Astrocyte (in vitro differentiated cells and primary cell): ENCODE results near the gene PRG2. TPM values are rescaled to one million over a fixed set of nuclear protein-coding genes. Genes with fewer than 3 reads are reported as not detected.

Source experiments
- DNase-seq: peaks from one replicate; pipeline ENCODE4 v3.0.0-alpha.2; 2010; ENCODE audit warnings: low read depth
- FAIRE-seq: peaks from 2 replicates; lab custom pipeline; 2011; peaks lifted over from hg19 to GRCh38; lab: Jason Lieb, UNC
- H2AFZ ChIP-seq: 2 replicates; pipeline ENCODE4 v1.6.0; 2012; ENCODE audit warnings: low read depth, low read length, inconsistent platforms
- H3K27ac ChIP-seq: 2 replicates; pipeline ENCODE4 v1.5.1; 2011; ENCODE audit warnings: low read depth, low read length, inconsistent platforms
- H3K27me3 ChIP-seq: 2 replicates; pipeline ENCODE4 v1.6.0; 2011; ENCODE audit warnings: low read length, inconsistent platforms; ENCODE audit not compliant: insufficient read depth
- H3K36me3 ChIP-seq: 2 replicates; pipeline ENCODE4 v1.5.1; 2011; ENCODE audit warnings: low read length, inconsistent platforms; ENCODE audit not compliant: insufficient read depth
- H3K4me1 ChIP-seq: 2 replicates; pipeline ENCODE4 v1.5.1; 2011; ENCODE audit warnings: low read length, inconsistent platforms; ENCODE audit not compliant: insufficient read depth
- H3K4me2 ChIP-seq: 2 replicates; pipeline ENCODE4 v1.6.0; 2012; ENCODE audit warnings: low read length, inconsistent platforms
- H3K4me3 ChIP-seq: 2 replicates; pipeline ENCODE4 v1.5.1; 2011; ENCODE audit warnings: low read depth, mild to moderate bottlenecking, low read length, inconsistent platforms; ENCODE audit not compliant: insufficient read depth
- H3K79me2 ChIP-seq: 2 replicates; pipeline ENCODE4 v1.6.0; 2012; ENCODE audit warnings: mild to moderate bottlenecking, low read length, inconsistent platforms; ENCODE audit not compliant: insufficient read depth
- H3K9ac ChIP-seq: 2 replicates; pipeline ENCODE4 v1.6.0; 2012; ENCODE audit warnings: mild to moderate bottlenecking, low read length, inconsistent platforms
- H3K9me3 ChIP-seq: 2 replicates; pipeline ENCODE4 v1.5.1; 2012; ENCODE audit warnings: low read depth, mild to moderate bottlenecking, low read length, inconsistent platforms; ENCODE audit not compliant: insufficient read depth
- H4K20me1 ChIP-seq: 2 replicates; pipeline ENCODE4 v1.6.0; 2012; ENCODE audit warnings: low read length, inconsistent platforms; ENCODE audit not compliant: insufficient read depth
- H3K27ac Mint-ChIP-seq: one replicate; pipeline ENCODE4 v1.8.0; 2021; ENCODE audit warnings: mild to moderate bottlenecking, mixed read lengths; ENCODE audit not compliant: unreplicated experiment
- H3K27me3 Mint-ChIP-seq: one replicate; pipeline ENCODE4 v1.8.0; 2021; ENCODE audit warnings: low read depth, mixed read lengths; ENCODE audit not compliant: unreplicated experiment
- H3K36me3 Mint-ChIP-seq: one replicate; pipeline ENCODE4 v1.8.0; 2021; ENCODE audit warnings: low read depth, mixed read lengths; ENCODE audit not compliant: unreplicated experiment
- H3K4me1 Mint-ChIP-seq: one replicate; pipeline ENCODE4 v1.8.0; 2021; ENCODE audit warnings: low read depth, mixed read lengths; ENCODE audit not compliant: unreplicated experiment
- H3K4me3 Mint-ChIP-seq: one replicate; pipeline ENCODE4 v1.8.0; 2021; ENCODE audit warnings: mild to moderate bottlenecking, moderate library complexity, mixed read lengths; ENCODE audit not compliant: unreplicated experiment
- H3K9me3 Mint-ChIP-seq: one replicate; pipeline ENCODE4 v1.8.0; 2021; ENCODE audit warnings: mild to moderate bottlenecking, mixed read lengths; ENCODE audit not compliant: unreplicated experiment
- CTCF ChIP-seq: IDR thresholded peaks from 2 replicates; pipeline ENCODE4 v1.5.1; 2011; ENCODE audit warnings: low read depth, mild to moderate bottlenecking, inconsistent platforms, low read length, moderate library complexity; ENCODE audit not compliant: insufficient read depth
- EZH2 ChIP-seq: IDR thresholded peaks from 2 replicates; pipeline ENCODE4 v1.6.1; 2012; ENCODE audit warnings: mild to moderate bottlenecking, low read length, inconsistent platforms; ENCODE audit not compliant: insufficient read depth
- total RNA-seq: library from RNA; stranded (reverse); gene quantifications from 2 replicates; pipeline ENCODE4 v1.2.1, GENCODE V29; 2021

PRG2 gene
- total RNA-seq, 1 donor from 2014 or later: not detected

- Histone ChIP-seq H3K27me3 (no peaks in the 10 kb centered on the region), H3K27ac (no peak overlapping the region), H3K36me3 (peaks cover 2% of the 10 kb centered on the region), H3K9me3 (no peaks in the 10 kb centered on the region), H3K4me2 (no peak overlapping the region), H3K4me3 (no peak overlapping the region), H3K4me1 (peaks cover 36% of the 10 kb centered on the region), H3K9ac (no peak overlapping the region), H3K79me2 (peaks cover 4% of the 10 kb centered on the region), H4K20me1 (no peaks in the 10 kb centered on the region), H2AFZ (no peak overlapping the region)
- no peaks in the 10 kb centered on the region for H3K27me3 Mint-ChIP-seq
- no peak for DNase-seq
- H3K36me3 Mint-ChIP-seq: peaks cover 11% of the 10 kb centered on the region
- no peak overlapping the region for H3K27ac Mint-ChIP-seq
- TF ChIP-seq EZH2 (no peak), CTCF (no peak)
- H3K4me3 Mint-ChIP-seq: no peak overlapping the region
- H3K4me1 Mint-ChIP-seq: peaks cover 21% of the 10 kb centered on the region
- no peak for FAIRE-seq
- H3K9me3 Mint-ChIP-seq: no peaks in the 10 kb centered on the region
Measured at GRCh38 chr11:57422669-57423068, 32.2 kb upstream of the PRG2 start.

- Mint-ChIP-seq H3K4me1 (peaks cover 14% of the 10 kb centered on the region), H3K27ac (no peak overlapping the region), H3K27me3 (no peaks in the 10 kb centered on the region), H3K36me3 (peaks cover 18% of the 10 kb centered on the region), H3K4me3 (no peak overlapping the region), H3K9me3 (no peaks in the 10 kb centered on the region)
- Histone ChIP-seq H2AFZ (no peak overlapping the region), H3K27me3 (no peaks in the 10 kb centered on the region), H3K79me2 (peaks cover 4% of the 10 kb centered on the region), H3K9ac (no peak overlapping the region), H3K9me3 (no peaks in the 10 kb centered on the region), H3K4me3 (no peak overlapping the region), H3K36me3 (peaks cover 2% of the 10 kb centered on the region), H3K4me1 (peaks cover 27% of the 10 kb centered on the region), H3K4me2 (no peak overlapping the region), H3K27ac (no peak overlapping the region), H4K20me1 (no peaks in the 10 kb centered on the region)
- no peak for TF ChIP-seq CTCF
- no peak for TF ChIP-seq EZH2
- no peak for FAIRE-seq
- DNase-seq: no peak
Measured at GRCh38 chr11:57421805-57422204, 31.4 kb upstream of the PRG2 start.

- Histone ChIP-seq H3K27me3 (no peaks in the 10 kb centered on the region), H3K79me2 (peaks cover 4% of the 10 kb centered on the region), H3K9me3 (no peaks in the 10 kb centered on the region), H3K4me3 (no peak overlapping the region), H3K36me3 (peaks cover 2% of the 10 kb centered on the region), H3K9ac (no peak overlapping the region), H3K4me1 (peaks cover 21% of the 10 kb centered on the region), H4K20me1 (no peaks in the 10 kb centered on the region), H3K4me2 (no peak overlapping the region), H3K27ac (no peak overlapping the region), H2AFZ (no peak overlapping the region)
- Mint-ChIP-seq H3K27ac (no peak overlapping the region), H3K27me3 (no peaks in the 10 kb centered on the region), H3K4me3 (no peak overlapping the region), H3K36me3 (peaks cover 20% of the 10 kb centered on the region), H3K9me3 (no peaks in the 10 kb centered on the region), H3K4me1 (peaks cover 8% of the 10 kb centered on the region)
- TF ChIP-seq EZH2: no peak
- no peak for TF ChIP-seq CTCF
- no peak for FAIRE-seq
- no peak for DNase-seq
Measured at GRCh38 chr11:57421066-57421465, 30.6 kb upstream of the PRG2 start.
